ENCODE measurements around the gene XXYLT1.

DNA sequence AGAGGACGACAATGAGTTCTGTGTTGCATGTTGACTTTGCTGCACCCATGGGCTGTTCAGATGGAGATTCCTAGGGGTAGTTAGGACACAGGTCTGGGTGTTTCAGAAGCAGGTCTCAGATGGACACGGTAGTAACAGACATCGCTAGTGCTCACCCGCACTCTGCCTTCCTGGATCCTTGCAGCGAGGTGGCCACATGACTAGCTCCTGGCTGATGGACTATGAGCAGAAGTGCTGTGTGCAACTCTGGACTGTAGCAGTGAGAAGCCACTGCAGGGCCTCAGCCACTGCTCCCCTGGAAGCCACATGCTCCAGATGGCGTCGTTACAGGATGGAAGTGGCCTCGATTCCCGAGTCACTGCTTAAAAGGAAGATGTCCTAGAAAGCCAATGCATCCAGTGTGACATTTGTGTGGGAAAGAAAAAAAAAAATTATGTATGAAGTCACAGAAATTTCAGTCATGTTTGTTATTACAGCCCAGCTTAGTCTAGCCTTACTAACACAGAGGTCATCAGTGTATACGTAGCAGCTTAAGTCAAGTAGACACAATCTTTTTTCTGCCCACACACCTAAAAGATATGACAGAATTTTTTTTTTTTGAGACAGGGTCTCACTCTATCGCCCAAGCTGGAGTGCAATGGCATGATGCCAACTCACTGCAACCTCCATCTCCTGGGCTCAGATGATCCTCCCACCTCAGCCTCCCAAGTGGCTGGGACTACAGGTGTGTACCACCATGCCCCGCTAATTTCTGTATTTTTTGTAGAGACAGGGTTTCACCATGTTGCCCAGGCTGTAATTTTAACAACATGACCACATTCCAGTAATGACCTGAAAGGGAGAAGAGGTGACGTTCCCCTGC lies 95.3 kb downstream of the XXYLT1 start:
- no peak for TF ChIP-seq POLR2A (IDR thresholded peaks at IDR 0.05)
- TF ChIP-seq, protein P1, sequence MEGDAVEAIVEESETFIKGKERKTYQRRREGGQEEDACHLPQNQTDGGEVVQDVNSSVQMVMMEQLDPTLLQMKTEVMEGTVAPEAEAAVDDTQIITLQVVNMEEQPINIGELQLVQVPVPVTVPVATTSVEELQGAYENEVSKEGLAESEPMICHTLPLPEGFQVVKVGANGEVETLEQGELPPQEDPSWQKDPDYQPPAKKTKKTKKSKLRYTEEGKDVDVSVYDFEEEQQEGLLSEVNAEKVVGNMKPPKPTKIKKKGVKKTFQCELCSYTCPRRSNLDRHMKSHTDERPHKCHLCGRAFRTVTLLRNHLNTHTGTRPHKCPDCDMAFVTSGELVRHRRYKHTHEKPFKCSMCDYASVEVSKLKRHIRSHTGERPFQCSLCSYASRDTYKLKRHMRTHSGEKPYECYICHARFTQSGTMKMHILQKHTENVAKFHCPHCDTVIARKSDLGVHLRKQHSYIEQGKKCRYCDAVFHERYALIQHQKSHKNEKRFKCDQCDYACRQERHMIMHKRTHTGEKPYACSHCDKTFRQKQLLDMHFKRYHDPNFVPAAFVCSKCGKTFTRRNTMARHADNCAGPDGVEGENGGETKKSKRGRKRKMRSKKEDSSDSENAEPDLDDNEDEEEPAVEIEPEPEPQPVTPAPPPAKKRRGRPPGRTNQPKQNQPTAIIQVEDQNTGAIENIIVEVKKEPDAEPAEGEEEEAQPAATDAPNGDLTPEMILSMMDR (IDR thresholded peaks at IDR 0.05): no peak
- TF ChIP-seq POLR2AphosphoS5 (IDR thresholded peaks at IDR 0.05; ENCODE audit: insufficient read depth in 1 of 2, low read depth in 1 of 2): no peak

All from vagina (tissue), 2 donors.